Vagina (tissue), 2 donors: ENCODE measurements around the gene BTG2. TPM values are rescaled to one million over a fixed set of nuclear protein-coding genes. Genes with fewer than 3 reads are reported as not detected.

Experiments
- DNase-seq, 2 donors: peaks; one replicate each; pipeline ENCODE4 v3.0.0-alpha.2; 2017; ENCODE audit errors: extremely low spot score in 2 of 2
- H3K27ac ChIP-seq: fragments of 200-600 bp; sonication (generic); one replicate; pipeline ENCODE4 v1.5.1; 2019
- H3K27me3 ChIP-seq: fragments of 200-600 bp; sonication (generic); one replicate; pipeline ENCODE4 v1.5.1; 2019
- H3K36me3 ChIP-seq, 2 donors: fragments of 200-600 bp; sonication (generic); one replicate each; pipeline ENCODE4 v1.5.1; 2017 to 2019
- H3K4me1 ChIP-seq: fragments of 200-600 bp; sonication (generic); one replicate; pipeline ENCODE4 v1.5.1; 2019
- H3K4me3 ChIP-seq, 2 donors: fragments of 200-600 bp; sonication (generic); 1 replicate in 1 of 2; 2 replicates in 1 of 2; pipeline ENCODE4 v1.5.1; 2016 to 2019
- H3K9me3 ChIP-seq: fragments of 200-600 bp; sonication (generic); one replicate; pipeline ENCODE4 v1.5.1; 2019
- CTCF ChIP-seq, 3 experiments: fragments of 450-650 bp in 2 of 3; fragments of 200-600 bp in 1 of 3; sonication (generic) in 1 of 3; IDR thresholded peaks; one replicate each; pipeline ENCODE4 v1.5.1; 2017 to 2019; ENCODE audit warnings: antibody characterized with exemption in 3 of 3, mild to moderate bottlenecking in 2 of 3, moderate library complexity in 2 of 3
- POLR2A ChIP-seq, 2 donors: fragments of 450-650 bp; IDR thresholded peaks; one replicate each; pipeline ENCODE4 v1.6.1; 2017; ENCODE audit warnings: antibody characterized with exemption in 2 of 2, mild to moderate bottlenecking in 2 of 2, moderate library complexity in 2 of 2
- POLR2AphosphoS5 ChIP-seq, 2 donors: sonication (generic); formaldehyde crosslinking; IDR thresholded peaks; one replicate each; pipeline ENCODE4 v1.9.0; 2017; ENCODE audit warnings: antibody characterized with exemption in 2 of 2, mild to moderate bottlenecking in 2 of 2, low read depth in 1 of 2; ENCODE audit not compliant: insufficient read depth in 1 of 2
- intact Hi-C: fragments of 100-400 bp; cut with DNase I; formaldehyde crosslinking; loops from one replicate; pipeline ENCODE4 v1.15.1; 2023
- total RNA-seq: library from RNA; depleted of rRNA; stranded (reverse); fragments of >200 nt; gene quantifications from one replicate; pipeline ENCODE4 v1.2.3, GENCODE V29; 2016

Gene BTG2
- total RNA-seq, 1 donor from 2014 or later: 191 TPM

- TF ChIP-seq POLR2AphosphoS5 (IDR thresholded peaks at IDR 0.05; ENCODE audit: insufficient read depth in 1 of 2, low read depth in 1 of 2) (no peak), CTCF (IDR thresholded peaks at IDR 0.05) (peak in 2 of 3 experiments; percentile 41 to 43)
Observed at GRCh38 chr1:203327684-203328457, 22.6 kb downstream of the BTG2 start.

GRCh38 chr1:203328714-203329122, 23.4 kb downstream of the BTG2 start:
- intact Hi-C loops: loop anchor here (5.0 kb wide), 1 partner anchor 56 kb away; no protein-coding TSS in a partner anchor
- Histone ChIP-seq H3K27ac (peak overlapping the region; percentile 89), H3K9me3 (no peaks in the 10 kb centered on the region)

More at GRCh38 chr1:203327684-203328457, 22.6 kb downstream of the BTG2 start:
- intact Hi-C loops: loop anchor here (5.0 kb wide), 1 partner anchor 56 kb away; no protein-coding TSS in a partner anchor
- Histone ChIP-seq H3K36me3 (no peaks in the 10 kb centered on the region), H3K27ac (peak overlapping the region; percentile 89), H3K4me3 (peak overlapping the region; percentile 45 to 62), H3K4me1 (peaks cover 50% of the 10 kb centered on the region), H3K9me3 (no peaks in the 10 kb centered on the region), H3K27me3 (no peaks in the 10 kb centered on the region)
- DNase-seq: no peak

GRCh38 chr1:203331224-203331623, 25.9 kb downstream of the BTG2 start:
- Histone ChIP-seq H3K36me3 (no peaks in the 10 kb centered on the region), H3K27me3 (no peaks in the 10 kb centered on the region), H3K27ac (no peak overlapping the region), H3K4me3 (no peak overlapping the region), H3K9me3 (no peaks in the 10 kb centered on the region), H3K4me1 (peaks cover 29% of the 10 kb centered on the region)
- TF ChIP-seq POLR2AphosphoS5 (IDR thresholded peaks at IDR 0.05; ENCODE audit: insufficient read depth in 1 of 2, low read depth in 1 of 2) (peak in 1 of 2 donors; percentile 19), POLR2A (IDR thresholded peaks at IDR 0.05) (no peak)
- intact Hi-C loops: loop anchor here (10.0 kb wide), 1 partner anchor 286 kb away; no protein-coding TSS in a partner anchor
- DNase-seq: no peak

More at GRCh38 chr1:203328714-203329122, 23.4 kb downstream of the BTG2 start:
- Histone ChIP-seq H3K4me1 (peaks cover 41% of the 10 kb centered on the region), H3K36me3 (no peaks in the 10 kb centered on the region), H3K27me3 (no peaks in the 10 kb centered on the region), H3K4me3 (no peak overlapping the region)
- no peak for TF ChIP-seq CTCF (IDR thresholded peaks at IDR 0.05)
- no peak for TF ChIP-seq POLR2A (IDR thresholded peaks at IDR 0.05)
- no peak for TF ChIP-seq POLR2AphosphoS5 (IDR thresholded peaks at IDR 0.05; ENCODE audit: insufficient read depth in 1 of 2, low read depth in 1 of 2)
- DNase-seq: no peak

GRCh38 chr1:203335503-203335902, 30.2 kb downstream of the BTG2 start:
- Histone ChIP-seq H3K36me3 (no peaks in the 10 kb centered on the region), H3K4me1 (peaks cover 13% of the 10 kb centered on the region), H3K27ac (no peak overlapping the region), H3K4me3 (no peak overlapping the region), H3K9me3 (no peaks in the 10 kb centered on the region), H3K27me3 (no peaks in the 10 kb centered on the region)
- no peak for DNase-seq
- TF ChIP-seq CTCF (IDR thresholded peaks at IDR 0.05): no peak
- no peak for TF ChIP-seq POLR2AphosphoS5 (IDR thresholded peaks at IDR 0.05; ENCODE audit: insufficient read depth in 1 of 2, low read depth in 1 of 2)
- TF ChIP-seq POLR2A (IDR thresholded peaks at IDR 0.05): no peak
- intact Hi-C loops: loop anchor here (10.0 kb wide), 1 partner anchor 291 kb away; no protein-coding TSS in a partner anchor

GRCh38 chr1:203336097-203336496, 30.8 kb downstream of the BTG2 start:
- DNase-seq: no peak
- H3K27ac ChIP-seq: no peak overlapping the region
- intact Hi-C loops: loop anchor here (10.0 kb wide), 1 partner anchor 291 kb away; no protein-coding TSS in a partner anchor
- H3K36me3 ChIP-seq: no peaks in the 10 kb centered on the region
- no peaks in the 10 kb centered on the region for H3K27me3 ChIP-seq
- no peak overlapping the region for H3K4me3 ChIP-seq
- TF ChIP-seq POLR2A (IDR thresholded peaks at IDR 0.05): no peak
- TF ChIP-seq POLR2AphosphoS5 (IDR thresholded peaks at IDR 0.05; ENCODE audit: insufficient read depth in 1 of 2, low read depth in 1 of 2): no peak
- no peak for TF ChIP-seq CTCF (IDR thresholded peaks at IDR 0.05)
- peaks cover 13% of the 10 kb centered on the region for H3K4me1 ChIP-seq
- no peaks in the 10 kb centered on the region for H3K9me3 ChIP-seq
